ENCODE results near the gene ACAT1.
"Not testable (repeated sequence)": the region's sequence is repeated elsewhere in the genome, so short reads cannot be mapped to it uniquely, and the experiment has no call there.

The ACAT1 gene

GRCh38 chr11:108121274-108122155 is at the start of gene ACAT1:
Gene ACAT1, plus strand, starts transcription at chr11:108121567. Its CDS starts 40 bp downstream, at chr11:108121607.
- peak; percentile 97 for DNase-seq

- DNase-seq = no peak
Observed at GRCh38 chr11:108084811-108085210, 36.6 kb upstream of the ACAT1 start.

- DNase-seq = no peak
Observed at GRCh38 chr11:108085672-108086071, 35.7 kb upstream of the ACAT1 start.

- no peak for DNase-seq
Observed at GRCh38 chr11:108092134-108092533, 29.2 kb upstream of the ACAT1 start.

GRCh38 chr11:108093128-108093904 is 28.1 kb upstream of the ACAT1 start:
- DNase-seq = no peak

GRCh38 chr11:108097179-108097578 is 24.2 kb upstream of the ACAT1 start:
- DNase-seq = no peak

- no peak for DNase-seq
Observed at GRCh38 chr11:108101090-108101775, 20.1 kb upstream of the ACAT1 start.

- DNase-seq = no peak
Observed at GRCh38 chr11:108111126-108111525, 10.2 kb upstream of the ACAT1 start.

- no peak for DNase-seq
Observed at GRCh38 chr11:108112057-108112456, 9.3 kb upstream of the ACAT1 start.

- DNase-seq = no peak
Observed at GRCh38 chr11:108115500-108116140, 5.7 kb upstream of the ACAT1 start.

- DNase-seq = no peak
Observed at GRCh38 chr11:108117746-108118371, 3.5 kb upstream of the ACAT1 start.

- DNase-seq = not testable (repeated sequence)
Observed at GRCh38 chr11:108120936-108121273, 462 bp upstream of the ACAT1 start.

GRCh38 chr11:108122166-108122628 is 830 bp downstream of the ACAT1 start:
- no peak for DNase-seq

GRCh38 chr11:108125096-108125495 is 3.7 kb downstream of the ACAT1 start:
- no peak for DNase-seq

GRCh38 chr11:108128772-108129171 is 7.4 kb downstream of the ACAT1 start:
- DNase-seq = no peak

- DNase-seq = no peak
Observed at GRCh38 chr11:108131993-108132392, 10.6 kb downstream of the ACAT1 start.

- DNase-seq = not testable (repeated sequence)
Observed at GRCh38 chr11:108132993-108133538, 11.7 kb downstream of the ACAT1 start.

- DNase-seq = peak; percentile 40
Observed at GRCh38 chr11:108135845-108136544, 14.6 kb downstream of the ACAT1 start.

GRCh38 chr11:108137212-108137611 is 15.8 kb downstream of the ACAT1 start:
- no peak for DNase-seq

GRCh38 chr11:108142304-108142703 is 20.9 kb downstream of the ACAT1 start:
- no peak for DNase-seq

GRCh38 chr11:108144615-108145014 is 23.2 kb downstream of the ACAT1 start:
- no peak for DNase-seq

Data from stimulated activated CD4-positive, alpha-beta T cell treated with anti-CD3 and anti-CD28 coated beads, Interleukin-4, amount 100 ng/mL, for 24 hours (primary cell).